Measurements from ENCODE around the gene F12. TPM values are rescaled to one million over a fixed set of nuclear protein-coding genes. Genes with fewer than 3 reads are reported as not detected.

Gene F12
- total RNA-seq, 2 experiments from 2014 or later = 5.1 to 5.9 TPM

GRCh38 chr5:177445917-177446199, 36.5 kb upstream of the F12 start:
- CTCF ChIA-PET = interaction anchor here (0.7 to 29.1 kb wide), 8 partner anchors 8 to 136 kb away, joined by 3 to 624 read pairs (median 25); partner anchors contain the start of genes F12, GRK6 and PFN3
- DNase-seq = no peak
- Mint-ChIP-seq H3K9me3 (no peaks in the 10 kb centered on the region), H3K36me3 (peaks cover 12% of the 10 kb centered on the region), H3K4me1 (ENCODE audit: low read depth) (peaks cover 50% of the 10 kb centered on the region), H3K27me3 (no peaks in the 10 kb centered on the region), H3K4me3 (peak overlapping the region; percentile 67), H3K27ac (peak overlapping the region; percentile 81)
- POLR2A ChIA-PET = interaction anchor here (1.0 to 14.3 kb wide), 8 partner anchors 9 to 137 kb away, joined by 3 to 319 read pairs (median 5); partner anchors contain the start of gene GRK6
- intact Hi-C loops (cut with micrococcal nuclease) = loop anchor here (1.0 to 2.0 kb wide), 2 partner anchors 17 to 55 kb away; no protein-coding TSS in a partner anchor

GRCh38 chr5:177445052-177445916, 35.9 kb upstream of the F12 start:
- Mint-ChIP-seq H3K27me3 (no peaks in the 10 kb centered on the region), H3K4me1 (ENCODE audit: low read depth) (peaks cover 55% of the 10 kb centered on the region)

GRCh38 chr5:177444106-177445051, 35.0 kb upstream of the F12 start:
- Mint-ChIP-seq H3K4me1 (ENCODE audit: low read depth) (peaks cover 64% of the 10 kb centered on the region), H3K27ac (peak overlapping the region; percentile 81), H3K27me3 (no peaks in the 10 kb centered on the region), H3K9me3 (no peaks in the 10 kb centered on the region), H3K36me3 (peaks cover 23% of the 10 kb centered on the region), H3K4me3 (peak overlapping the region; percentile 67)
- intact Hi-C loops (cut with micrococcal nuclease) = loop anchor here (1.0 kb wide), 2 partner anchors 10 to 15 kb away; no protein-coding TSS in a partner anchor
- ChIA-PET POLR2A (interaction anchor here (0.6 to 14.3 kb wide), 11 partner anchors 9 to 91 kb away, joined by 3 to 319 read pairs (median 5); partner anchors contain the start of gene GRK6), CTCF (interaction anchor here (1.7 to 29.1 kb wide), 5 partner anchors 10 to 135 kb away, joined by 4 to 624 read pairs (median 74); partner anchors contain the start of genes F12, GRK6 and PFN3)
- peak; percentile 44 for DNase-seq

More at GRCh38 chr5:177445052-177445916, 35.9 kb upstream of the F12 start:
- intact Hi-C loops (cut with micrococcal nuclease) = loop anchor here (1.0 kb wide), 1 partner anchor 16 kb away; no protein-coding TSS in a partner anchor
- peaks cover 15% of the 10 kb centered on the region for H3K36me3 Mint-ChIP-seq
- POLR2A ChIA-PET = interaction anchor here (0.6 to 14.3 kb wide), 12 partner anchors 8 to 136 kb away, joined by 3 to 319 read pairs (median 4); partner anchors contain the start of gene GRK6
- H3K27ac Mint-ChIP-seq = peak overlapping the region; percentile 81
- peak; percentile 52 for DNase-seq
- H3K9me3 Mint-ChIP-seq = no peaks in the 10 kb centered on the region
- CTCF ChIA-PET = interaction anchor here (0.7 to 29.1 kb wide), 9 partner anchors 8 to 136 kb away, joined by 3 to 624 read pairs (median 7); partner anchors contain the start of genes F12, GRK6 and PFN3
- peak overlapping the region; percentile 67 for H3K4me3 Mint-ChIP-seq

GRCh38 chr5:177443144-177443983, 34.0 kb upstream of the F12 start:
- no peak overlapping the region for H3K4me3 Mint-ChIP-seq
- ChIA-PET POLR2A (interaction anchor here (0.6 to 14.3 kb wide), 8 partner anchors 10 to 90 kb away, joined by 3 to 319 read pairs (median 5); partner anchors contain the start of gene GRK6), CTCF (interaction anchor here (1.7 to 29.1 kb wide), 5 partner anchors 11 to 134 kb away, joined by 4 to 624 read pairs (median 74); partner anchors contain the start of genes F12, GRK6 and PFN3)
- H3K27me3 Mint-ChIP-seq = no peaks in the 10 kb centered on the region
- H3K9me3 Mint-ChIP-seq = no peaks in the 10 kb centered on the region
- DNase-seq = no peak
- peaks cover 68% of the 10 kb centered on the region for H3K4me1 Mint-ChIP-seq (ENCODE audit: low read depth)
- H3K36me3 Mint-ChIP-seq = peaks cover 29% of the 10 kb centered on the region
- H3K27ac Mint-ChIP-seq = peak overlapping the region; percentile 70
- intact Hi-C loops (cut with micrococcal nuclease) = no loop called here

- H3K36me3 Mint-ChIP-seq = peaks cover 40% of the 10 kb centered on the region
- DNase-seq = no peak
Observed at GRCh38 chr5:177442066-177442826, 32.9 kb upstream of the F12 start.

GRCh38 chr5:177440990-177441780, 31.8 kb upstream of the F12 start:
- intact Hi-C loops (cut with micrococcal nuclease) = loop anchor here (1.0 kb wide), 1 partner anchor 12 kb away; no protein-coding TSS in a partner anchor
- peaks cover 75% of the 10 kb centered on the region for H3K4me1 Mint-ChIP-seq (ENCODE audit: low read depth)
- DNase-seq = no peak
- no peaks in the 10 kb centered on the region for H3K27me3 Mint-ChIP-seq
- no peak overlapping the region for H3K4me3 Mint-ChIP-seq
- H3K9me3 Mint-ChIP-seq = no peaks in the 10 kb centered on the region
- peak overlapping the region; percentile 91 for H3K27ac Mint-ChIP-seq
- POLR2A ChIA-PET = interaction anchor here (0.9 to 14.3 kb wide), 7 partner anchors 11 to 83 kb away, joined by 3 to 319 read pairs (median 4); partner anchors contain the start of gene GRK6
- CTCF ChIA-PET = interaction anchor here (0.6 to 29.1 kb wide), 8 partner anchors 11 to 71 kb away, joined by 4 to 624 read pairs (median 10); partner anchors contain the start of genes F12, GRK6 and PFN3
- peaks cover 47% of the 10 kb centered on the region for H3K36me3 Mint-ChIP-seq

More at GRCh38 chr5:177442066-177442826, 32.9 kb upstream of the F12 start:
- CTCF ChIA-PET = interaction anchor here (0.6 to 29.1 kb wide), 4 partner anchors 10 to 37 kb away, joined by 4 to 624 read pairs (median 52); partner anchors contain the start of genes F12, GRK6 and PFN3
- no peaks in the 10 kb centered on the region for H3K9me3 Mint-ChIP-seq
- peaks cover 69% of the 10 kb centered on the region for H3K4me1 Mint-ChIP-seq (ENCODE audit: low read depth)
- H3K27ac Mint-ChIP-seq = no peak overlapping the region
- H3K4me3 Mint-ChIP-seq = no peak overlapping the region
- intact Hi-C loops (cut with micrococcal nuclease) = no loop called here
- POLR2A ChIA-PET = interaction anchor here (1.3 to 14.3 kb wide), 3 partner anchors 12 to 39 kb away, joined by 3 to 319 read pairs (median 81); partner anchors contain the start of gene GRK6
- no peaks in the 10 kb centered on the region for H3K27me3 Mint-ChIP-seq

GRCh38 chr5:177440211-177440989, 31.0 kb upstream of the F12 start:
- Mint-ChIP-seq H3K4me1 (ENCODE audit: low read depth) (peaks cover 69% of the 10 kb centered on the region), H3K27me3 (no peaks in the 10 kb centered on the region), H3K9me3 (no peaks in the 10 kb centered on the region), H3K27ac (peak overlapping the region; percentile 91), H3K36me3 (peaks cover 47% of the 10 kb centered on the region), H3K4me3 (peak overlapping the region; percentile 32)
- ChIA-PET CTCF (interaction anchor here (1.2 to 29.1 kb wide), 7 partner anchors 10 to 131 kb away, joined by 5 to 624 read pairs (median 10); partner anchors contain the start of genes F12, GRK6 and PFN3), POLR2A (interaction anchor here (0.9 to 14.3 kb wide), 7 partner anchors 11 to 82 kb away, joined by 3 to 319 read pairs (median 4); partner anchors contain the start of gene GRK6)
- intact Hi-C loops (cut with micrococcal nuclease) = loop anchor here (1.0 kb wide), 1 partner anchor 11 kb away; no protein-coding TSS in a partner anchor
- DNase-seq = peak; percentile 86

GRCh38 chr5:177439518-177440053, 30.2 kb upstream of the F12 start:
- Mint-ChIP-seq H3K36me3 (peaks cover 53% of the 10 kb centered on the region), H3K27me3 (no peaks in the 10 kb centered on the region), H3K4me1 (ENCODE audit: low read depth) (peaks cover 66% of the 10 kb centered on the region), H3K9me3 (no peaks in the 10 kb centered on the region), H3K4me3 (no peak overlapping the region), H3K27ac (peak overlapping the region; percentile 91)
- intact Hi-C loops (cut with micrococcal nuclease) = loop anchor here (1.0 kb wide), 1 partner anchor 10 kb away; no protein-coding TSS in a partner anchor
- CTCF ChIA-PET = interaction anchor here (0.7 to 29.1 kb wide), 9 partner anchors 9 to 130 kb away, joined by 3 to 624 read pairs (median 10); partner anchors contain the start of genes F12, GRK6 and PFN3
- no peak for DNase-seq
- POLR2A ChIA-PET = interaction anchor here (0.6 to 14.3 kb wide), 6 partner anchors 10 to 1621 kb away, joined by 3 to 319 read pairs (median 4); partner anchors contain the start of genes GRK6 and ZNF354C

Data from activated CD4-positive, alpha-beta memory T cell treated with anti-CD3 and anti-CD28 coated beads for 36 hours (primary cell).